GM13976 (cell line): ENCODE measurements around the gene IL15RA.

ENCODE experiments used
- DNase-seq: peaks from one replicate; pipeline ENCODE4 v3.0.0; 2012; ENCODE audit warnings: low spot score
- in situ Hi-C: fragments of 300-500 bp; cut with MboI; formaldehyde crosslinking; loops from one replicate; pipeline ENCODE4 v1.12.0; 2022; ENCODE audit warnings: low sequenced_read_pairs, mixed read lengths, inconsistent platforms; ENCODE audit not compliant: unreplicated experiment
- TF ChIP-seq, protein P1 (sequence below): IDR thresholded peaks from 2 replicates; pipeline ENCODE4 v1.5.1; 2012; ENCODE audit warnings: borderline replicate concordance, mild to moderate bottlenecking; ENCODE audit not compliant: insufficient read depth; ENCODE audit errors: extremely low read depth, missing control alignments, control extremely low read depth

The IL15RA gene, protein sequence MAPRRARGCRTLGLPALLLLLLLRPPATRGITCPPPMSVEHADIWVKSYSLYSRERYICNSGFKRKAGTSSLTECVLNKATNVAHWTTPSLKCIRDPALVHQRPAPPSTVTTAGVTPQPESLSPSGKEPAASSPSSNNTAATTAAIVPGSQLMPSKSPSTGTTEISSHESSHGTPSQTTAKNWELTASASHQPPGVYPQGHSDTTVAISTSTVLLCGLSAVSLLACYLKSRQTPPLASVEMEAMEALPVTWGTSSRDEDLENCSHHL

GRCh38 chr10:5977471-5978229, at the start of gene IL15RA:
TSS of gene IL15RA (minus strand) at chr10:5977543. CDS start at chr10:5977492, 51 bp downstream.
- in situ Hi-C loops, result no loop called here
- TF ChIP-seq, protein P1, sequence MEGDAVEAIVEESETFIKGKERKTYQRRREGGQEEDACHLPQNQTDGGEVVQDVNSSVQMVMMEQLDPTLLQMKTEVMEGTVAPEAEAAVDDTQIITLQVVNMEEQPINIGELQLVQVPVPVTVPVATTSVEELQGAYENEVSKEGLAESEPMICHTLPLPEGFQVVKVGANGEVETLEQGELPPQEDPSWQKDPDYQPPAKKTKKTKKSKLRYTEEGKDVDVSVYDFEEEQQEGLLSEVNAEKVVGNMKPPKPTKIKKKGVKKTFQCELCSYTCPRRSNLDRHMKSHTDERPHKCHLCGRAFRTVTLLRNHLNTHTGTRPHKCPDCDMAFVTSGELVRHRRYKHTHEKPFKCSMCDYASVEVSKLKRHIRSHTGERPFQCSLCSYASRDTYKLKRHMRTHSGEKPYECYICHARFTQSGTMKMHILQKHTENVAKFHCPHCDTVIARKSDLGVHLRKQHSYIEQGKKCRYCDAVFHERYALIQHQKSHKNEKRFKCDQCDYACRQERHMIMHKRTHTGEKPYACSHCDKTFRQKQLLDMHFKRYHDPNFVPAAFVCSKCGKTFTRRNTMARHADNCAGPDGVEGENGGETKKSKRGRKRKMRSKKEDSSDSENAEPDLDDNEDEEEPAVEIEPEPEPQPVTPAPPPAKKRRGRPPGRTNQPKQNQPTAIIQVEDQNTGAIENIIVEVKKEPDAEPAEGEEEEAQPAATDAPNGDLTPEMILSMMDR, result peak; percentile 68
- DNase-seq, result peak; percentile 94

- in situ Hi-C loops, result no loop called here
- no peak for DNase-seq
- TF ChIP-seq, protein P1, result no peak
These were observed 48.4 kb upstream of the IL15RA start for GRCh38 chr10:6025683-6026255.

DNA sequence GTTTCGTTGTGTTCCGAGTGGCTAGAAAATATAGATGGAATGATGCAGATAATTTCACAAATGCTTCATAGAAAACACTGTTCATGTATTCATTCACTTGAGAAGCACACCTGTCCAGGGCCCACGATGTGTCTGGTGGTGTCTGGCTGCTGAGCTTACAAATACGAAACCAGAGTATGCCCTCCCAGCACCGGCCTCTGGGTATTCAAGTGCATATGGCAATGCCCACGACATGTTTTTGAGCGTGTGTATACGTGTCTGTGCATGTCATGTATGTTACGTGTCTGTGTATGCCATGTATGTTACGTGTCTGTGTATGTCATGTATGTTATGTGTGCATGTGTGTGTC, 47.0 kb upstream of the IL15RA start:
- in situ Hi-C loops, result no loop called here
- TF ChIP-seq, protein P1, result no peak
- DNase-seq, result no peak

- TF ChIP-seq, protein P1, result no peak
- no peak for DNase-seq
- in situ Hi-C loops, result no loop called here
These were observed 46.5 kb upstream of the IL15RA start for GRCh38 chr10:6023661-6024333.

DNA sequence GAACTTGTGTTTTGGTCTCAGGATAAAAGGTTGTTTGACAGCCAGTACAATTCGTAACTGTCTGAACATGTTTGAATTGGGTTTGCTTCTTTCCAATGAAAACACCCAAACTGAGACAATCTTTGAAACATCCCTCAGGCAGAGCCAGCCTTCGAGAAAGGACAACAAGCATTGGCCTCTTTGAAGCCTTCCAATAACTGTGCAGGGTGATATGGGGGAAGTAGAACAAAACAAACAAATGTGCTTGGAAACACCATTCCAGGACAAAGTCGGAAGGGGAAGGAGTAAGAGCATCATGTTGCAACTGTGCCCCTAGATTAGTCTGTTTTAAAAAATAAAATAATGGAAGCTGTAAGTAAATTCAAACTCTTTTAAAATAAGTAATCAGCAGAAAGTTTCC, 45.3 kb upstream of the IL15RA start:
- TF ChIP-seq, protein P1, result no peak
- no peak for DNase-seq
- in situ Hi-C loops, result no loop called here

DNA sequence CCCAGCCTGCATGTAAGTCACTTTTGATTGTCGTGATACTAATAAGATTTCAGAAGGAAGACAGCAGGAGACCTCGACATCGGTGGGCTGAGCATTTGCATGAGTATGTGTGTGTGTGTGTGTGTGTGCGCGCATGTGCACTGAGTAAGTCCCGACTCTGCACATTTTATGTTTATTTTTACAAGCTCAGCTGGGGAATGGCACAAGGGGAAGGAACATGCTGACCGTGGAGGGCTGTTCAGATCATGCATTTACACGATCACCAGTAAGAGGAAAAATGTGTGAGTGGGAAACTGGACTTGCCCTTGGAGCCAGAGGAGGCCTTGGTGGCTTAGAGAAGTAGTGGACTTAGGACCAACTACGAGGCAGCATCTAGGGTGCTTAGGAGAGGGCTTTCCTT, 43.5 kb upstream of the IL15RA start:
- in situ Hi-C loops, result no loop called here
- TF ChIP-seq, protein P1, result no peak
- DNase-seq, result no peak
